Left cardiac atrium (tissue), 4 donors: ENCODE measurements around the gene TRPV6. TPM values are rescaled to one million over a fixed set of nuclear protein-coding genes. Genes with fewer than 3 reads are reported as not detected.

Experiments used
- ATAC-seq, 2 donors: fragments of 200-7000 bp; cut with Tn5 transposase; one replicate each; pipeline ENCODE4 v1.9.1; 2020; ENCODE audit warnings: mild to moderate bottlenecking in 2 of 2, moderate library complexity in 2 of 2
- DNase-seq: peaks from one replicate; pipeline ENCODE4 v3.0.0-alpha.2; 2020
- intact Hi-C, 2 donors: fragments of 100-400 bp; cut with DNase I; formaldehyde crosslinking; loops; one replicate each; pipeline versions ENCODE4 v1.14.1 to v1.15.1; 2022 to 2023
- total RNA-seq, 2 donors: library from RNA; stranded (reverse); fragmentation: NEBNext Ultra II Directional; extraction: Animal tissue kit (Norgen Biotek cat#: 25700); gene quantifications; one replicate each; pipeline ENCODE4 v1.2.1, GENCODE V29; 2021
- donor health status: DM: no; HTN: yes; CAD: no.
- donor health status: DM: no; HTN: yes; CAD: no; lungs with severe emphysema.
- donor health status: DM: yes; HTN: yes; CAD: no.
- donor health status: Dilated cardiomyopathy.

The TRPV6 gene
- total RNA-seq, 2 donors from 2014 or later: 0.24 to 0.27 TPM

- intact Hi-C loops: loop anchor here in 1 of 2 donors (10.0 kb wide), 1 partner anchor 115 kb away; no protein-coding TSS in a partner anchor
- no peak for DNase-seq
- ATAC-seq: no peak
Measured at GRCh38 chr7:142889816-142890215, 4.3 kb upstream of the TRPV6 start.

- intact Hi-C loops: loop anchor here in 1 of 2 donors (10.0 kb wide), 1 partner anchor 117 kb away; no protein-coding TSS in a partner anchor
- DNase-seq (no peak), ATAC-seq (no peak)
Measured at GRCh38 chr7:142887282-142888015, 1.9 kb upstream of the TRPV6 start.

GRCh38 chr7:142886866-142887265 lies 1.3 kb upstream of the TRPV6 start:
- intact Hi-C loops: loop anchor here in 1 of 2 donors (10.0 kb wide), 1 partner anchor 118 kb away; no protein-coding TSS in a partner anchor
- DNase-seq: no peak
- no peak for ATAC-seq

GRCh38 chr7:142884286-142884640 lies 1.3 kb downstream of the TRPV6 start:
- ATAC-seq (no peak), DNase-seq (no peak)
- intact Hi-C loops: loop anchor here in 1 of 2 donors (10.0 kb wide), 1 partner anchor 121 kb away; no protein-coding TSS in a partner anchor

- no peak for ATAC-seq
- intact Hi-C loops: loop anchor here in 1 of 2 donors (10.0 kb wide), 1 partner anchor 121 kb away; no protein-coding TSS in a partner anchor
- no peak for DNase-seq
Measured at GRCh38 chr7:142883571-142884285, 1.8 kb downstream of the TRPV6 start.

- DNase-seq: no peak
- no peak for ATAC-seq
- intact Hi-C loops: loop anchor here in 1 of 2 donors (10.0 kb wide), 1 partner anchor 122 kb away; no protein-coding TSS in a partner anchor
Measured at GRCh38 chr7:142883145-142883544, 2.4 kb downstream of the TRPV6 start.

- ATAC-seq: no peak
- intact Hi-C loops: loop anchor here in 1 of 2 donors (10.0 kb wide), 1 partner anchor 122 kb away; no protein-coding TSS in a partner anchor
- DNase-seq: no peak
Measured at GRCh38 chr7:142882338-142882678, 3.2 kb downstream of the TRPV6 start.

GRCh38 chr7:142881586-142882337 lies 3.8 kb downstream of the TRPV6 start:
- DNase-seq (no peak), ATAC-seq (no peak)
- intact Hi-C loops: loop anchor here in 1 of 2 donors (10.0 kb wide), 1 partner anchor 123 kb away; no protein-coding TSS in a partner anchor

- intact Hi-C loops: loop anchor here in 1 of 2 donors (10.0 kb wide), 1 partner anchor 124 kb away; no protein-coding TSS in a partner anchor
- DNase-seq (no peak), ATAC-seq (peak in 1 of 2 donors; percentile 33)
Measured at GRCh38 chr7:142880876-142881505, 4.6 kb downstream of the TRPV6 start.

GRCh38 chr7:142879060-142879459 lies 6.5 kb downstream of the TRPV6 start:
- no peak for DNase-seq
- intact Hi-C loops: no loop called here
- ATAC-seq: no peak

GRCh38 chr7:142878315-142878714 lies 7.2 kb downstream of the TRPV6 start:
- ATAC-seq (no peak), DNase-seq (no peak)
- intact Hi-C loops: no loop called here

GRCh38 chr7:142876991-142877910 lies 8.3 kb downstream of the TRPV6 start:
- ATAC-seq (no peak), DNase-seq (no peak)
- intact Hi-C loops: no loop called here

GRCh38 chr7:142876236-142876960 lies 9.1 kb downstream of the TRPV6 start:
- intact Hi-C loops: no loop called here
- ATAC-seq: no peak

GRCh38 chr7:142875456-142875855 lies 10.1 kb downstream of the TRPV6 start:
- no peak for ATAC-seq
- DNase-seq: no peak
- intact Hi-C loops: no loop called here

More at GRCh38 chr7:142876236-142876960, 9.1 kb downstream of the TRPV6 start:
- DNase-seq: no peak

- no peak for DNase-seq
- intact Hi-C loops: no loop called here
Measured at GRCh38 chr7:142874837-142875236, 10.7 kb downstream of the TRPV6 start.

GRCh38 chr7:142874409-142874808 lies 11.1 kb downstream of the TRPV6 start:
- intact Hi-C loops: no loop called here
- DNase-seq: no peak

More at GRCh38 chr7:142874837-142875236, 10.7 kb downstream of the TRPV6 start:
- no peak for ATAC-seq

GRCh38 chr7:142873871-142874270 lies 11.7 kb downstream of the TRPV6 start:
- intact Hi-C loops: no loop called here
- ATAC-seq (no peak), DNase-seq (no peak)

More at GRCh38 chr7:142874409-142874808, 11.1 kb downstream of the TRPV6 start:
- ATAC-seq: no peak
